Activated T-helper 1 cell treated with anti-CD3 and anti-CD28 coated beads, Interleukin-2, amount 50 U/mL, for 16 hours (primary cell): ENCODE results near the gene SLC29A4.
"Not testable (repeated sequence)": the region's sequence is repeated elsewhere in the genome, so short reads cannot be mapped to it uniquely, and the experiment has no call there.

Source experiments
- DNase-seq, 2 donors: peaks; one replicate each; pipeline ENCODE4 v3.0.0-alpha.2; 2020; ENCODE audit warnings: low read depth in 1 of 2, low spot score in 1 of 2

The SLC29A4 gene

DNA sequence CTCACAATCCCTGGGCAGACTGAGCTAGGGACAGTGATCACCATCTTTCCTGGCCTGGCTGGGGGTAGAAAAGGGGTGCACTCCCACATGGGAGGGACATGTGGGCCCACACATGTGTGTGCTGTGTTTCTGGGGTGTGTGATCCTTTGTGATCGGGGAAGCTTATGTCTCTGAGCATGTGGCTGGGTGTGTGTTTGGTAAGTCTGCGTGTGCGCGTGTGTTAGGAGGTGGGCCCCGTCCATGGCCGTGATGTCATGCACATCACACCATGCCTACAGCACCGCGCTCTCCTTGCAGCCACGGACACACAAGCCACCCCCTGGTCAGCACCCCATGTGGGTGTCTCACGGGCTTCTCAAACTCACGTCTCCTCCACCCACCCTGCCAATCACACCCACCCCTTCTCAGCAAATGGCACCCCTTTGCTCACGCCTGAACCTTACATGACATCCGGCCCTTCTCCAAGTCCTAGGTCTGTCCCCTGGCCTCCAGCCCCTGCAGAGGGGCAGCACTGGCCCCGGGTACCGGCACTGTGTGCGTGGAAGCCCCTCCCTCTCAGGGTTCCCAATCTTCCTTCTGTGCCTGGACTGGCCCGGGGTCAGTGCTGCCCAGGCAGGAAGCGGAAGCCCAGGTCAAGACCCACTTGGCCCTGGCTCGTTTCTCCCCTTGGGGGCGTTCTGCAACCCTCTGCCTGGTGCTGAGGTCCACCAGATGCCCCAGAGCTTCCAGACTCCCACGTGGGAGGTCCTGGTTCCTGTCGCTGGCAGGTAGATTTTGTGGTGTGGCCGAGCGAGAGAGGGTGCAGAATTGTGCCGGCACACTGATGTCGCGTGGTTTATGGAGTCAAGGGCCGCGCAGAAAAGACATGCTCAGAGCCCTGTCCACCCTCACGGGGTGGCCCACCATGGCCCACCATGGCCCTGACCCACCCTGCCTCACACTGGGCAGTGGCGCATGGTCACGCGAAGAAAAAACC is 12.6 kb downstream of the SLC29A4 start:
- DNase-seq: no peak

GRCh38 chr7:5296015-5296610 is 13.4 kb downstream of the SLC29A4 start:
- DNase-seq: no peak

DNA sequence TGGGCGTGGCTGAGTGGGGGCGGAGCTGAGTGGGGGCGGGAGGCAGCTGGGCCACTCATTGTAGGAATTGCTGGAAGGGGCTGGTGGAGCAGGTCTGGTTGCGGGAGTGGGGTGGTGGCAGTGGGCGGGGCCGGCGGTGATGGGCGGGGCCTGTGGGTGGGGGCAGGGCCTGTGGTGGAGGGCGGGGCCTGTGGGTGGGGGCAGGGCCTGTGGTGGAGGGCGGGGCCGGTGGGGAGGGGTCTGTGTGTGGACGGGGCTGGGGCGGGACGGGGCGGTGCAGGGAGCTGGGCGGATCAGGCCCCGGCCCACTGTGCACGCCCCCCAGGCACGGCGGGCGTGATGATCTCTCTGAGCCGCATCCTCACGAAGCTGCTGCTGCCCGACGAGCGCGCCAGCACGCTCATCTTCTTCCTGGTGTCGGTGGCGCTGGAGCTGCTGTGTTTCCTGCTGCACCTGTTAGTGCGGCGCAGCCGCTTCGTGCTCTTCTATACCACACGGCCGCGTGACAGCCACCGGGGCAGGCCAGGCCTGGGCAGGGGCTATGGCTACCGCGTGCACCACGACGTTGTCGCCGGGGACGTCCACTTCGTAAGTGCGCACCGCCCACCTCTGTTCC is 14.0 kb downstream of the SLC29A4 start:
- peak; percentile 35 to 51 for DNase-seq

DNA sequence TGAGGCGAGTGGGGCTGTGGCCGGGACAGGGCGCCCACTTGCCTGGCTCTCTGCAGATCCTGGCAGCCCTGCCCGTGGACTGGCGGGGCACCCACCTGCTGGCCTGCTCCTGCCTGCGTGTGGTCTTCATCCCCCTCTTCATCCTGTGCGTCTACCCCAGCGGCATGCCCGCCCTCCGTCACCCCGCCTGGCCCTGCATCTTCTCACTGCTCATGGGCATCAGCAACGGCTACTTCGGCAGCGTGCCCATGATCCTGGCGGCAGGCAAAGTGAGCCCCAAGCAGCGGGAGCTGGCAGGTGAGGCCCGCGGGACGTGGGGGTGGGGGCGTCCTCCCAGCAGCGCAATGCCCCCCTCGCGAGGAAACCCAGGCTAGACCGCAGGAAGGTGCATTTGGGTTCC is 17.6 kb downstream of the SLC29A4 start:
- no peak for DNase-seq

GRCh38 chr7:5302577-5302976 is 19.8 kb downstream of the SLC29A4 start:
- DNase-seq: no peak

- no peak for DNase-seq
These were observed 20.3 kb downstream of the SLC29A4 start for GRCh38 chr7:5303061-5303460.

- DNase-seq: no peak
These were observed 21.1 kb downstream of the SLC29A4 start for GRCh38 chr7:5303591-5304505.

- not testable (repeated sequence) for DNase-seq
These were observed 22.3 kb downstream of the SLC29A4 start for GRCh38 chr7:5305050-5305449.

GRCh38 chr7:5307221-5308142 is 24.7 kb downstream of the SLC29A4 start:
- DNase-seq: not testable (repeated sequence)

DNA sequence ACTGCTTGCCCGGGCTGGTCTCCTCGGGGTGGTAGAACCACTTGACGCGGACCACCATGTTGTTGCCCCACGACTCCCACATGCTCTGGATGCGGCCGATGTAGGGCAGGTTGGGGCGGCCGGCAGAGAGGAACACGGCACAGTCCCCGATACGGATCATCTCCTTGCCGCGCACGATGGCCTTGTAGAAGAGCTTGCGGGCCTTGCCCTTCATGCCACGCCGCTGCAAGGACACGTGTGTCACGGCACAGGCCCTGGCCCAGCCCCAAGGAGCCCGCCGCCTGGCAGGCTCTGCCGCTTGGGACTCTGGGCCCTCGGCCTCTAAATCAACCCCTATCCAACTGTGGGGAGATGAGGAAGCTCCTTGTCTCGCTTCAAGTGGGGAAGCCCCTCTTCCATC is 26.4 kb downstream of the SLC29A4 start:
- no peak for DNase-seq

DNA sequence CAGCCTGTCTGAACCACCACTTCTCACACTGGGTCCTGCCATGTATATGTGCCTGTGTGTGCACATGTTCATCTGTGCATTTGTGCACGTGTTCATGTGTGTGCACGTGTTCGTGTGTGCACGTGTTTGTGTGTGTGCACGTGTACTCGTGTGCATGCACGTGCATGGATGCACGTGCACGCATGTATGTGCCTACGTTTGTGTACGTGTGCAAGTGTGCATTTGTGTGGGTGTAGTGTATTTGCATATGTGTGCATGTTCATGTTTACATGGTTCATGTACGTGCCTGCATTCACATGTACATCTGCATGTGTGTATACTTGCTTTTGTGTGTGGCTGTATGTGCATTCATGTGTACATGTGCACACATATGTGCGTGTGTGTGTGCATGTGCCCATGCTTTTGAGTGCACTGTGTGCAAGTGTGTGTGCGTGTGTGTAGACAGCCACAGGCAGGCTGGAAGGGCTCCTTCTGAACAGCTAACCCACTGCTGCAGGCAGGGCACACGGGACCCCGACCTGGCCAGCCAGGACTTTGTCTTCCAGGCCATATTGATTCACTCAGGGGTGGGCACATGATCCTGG is 28.2 kb downstream of the SLC29A4 start:
- DNase-seq: no peak

- not testable (repeated sequence) for DNase-seq
These were observed 29.7 kb downstream of the SLC29A4 start for GRCh38 chr7:5312276-5313070.

- DNase-seq: not testable (repeated sequence)
These were observed 30.5 kb downstream of the SLC29A4 start for GRCh38 chr7:5313076-5313885.

GRCh38 chr7:5314864-5315263 is 32.1 kb downstream of the SLC29A4 start:
- DNase-seq: no peak

GRCh38 chr7:5315761-5316160 is 33.0 kb downstream of the SLC29A4 start:
- no peak for DNase-seq

- not testable (repeated sequence) for DNase-seq
These were observed 35.9 kb downstream of the SLC29A4 start for GRCh38 chr7:5318613-5319012.

GRCh38 chr7:5320391-5320790 is 37.6 kb downstream of the SLC29A4 start:
- no peak for DNase-seq
